Endodermal cell (in vitro differentiated cells): ENCODE measurements around the gene TCF4. TPM values are rescaled to one million over a fixed set of nuclear protein-coding genes. Genes with fewer than 3 reads are reported as not detected.

ENCODE experiments used
- DNase-seq: peaks from one replicate; pipeline ENCODE4 v3.0.0-alpha.2; 2017
- H3K27ac ChIP-seq: 2 replicates; pipeline ENCODE4 v1.5.1; 2013; ENCODE audit warnings: mild to moderate bottlenecking, low read depth, low read length, moderate library complexity
- H3K27me3 ChIP-seq: 2 replicates; pipeline ENCODE4 v1.6.1; 2013; ENCODE audit warnings: mild to moderate bottlenecking, low read length, moderate library complexity; ENCODE audit not compliant: insufficient read depth, control insufficient read depth, poor library complexity, severe bottlenecking
- H3K36me3 ChIP-seq: 2 replicates; pipeline ENCODE4 v1.7.0; 2013; ENCODE audit warnings: mild to moderate bottlenecking, low read length, moderate library complexity; ENCODE audit not compliant: control insufficient read depth, insufficient read depth
- H3K4me1 ChIP-seq: one replicate; pipeline ENCODE4 v1.7.0; 2013; ENCODE audit warnings: low read length; ENCODE audit not compliant: control insufficient read depth, insufficient read depth
- H3K4me3 ChIP-seq: 2 replicates; pipeline ENCODE4 v1.5.1; 2013; ENCODE audit warnings: mild to moderate bottlenecking, low read length, moderate library complexity
- H3K9ac ChIP-seq: 2 replicates; pipeline ENCODE4 v1.6.1; 2013; ENCODE audit warnings: mild to moderate bottlenecking, low read length, moderate library complexity; ENCODE audit not compliant: poor library complexity, severe bottlenecking; ENCODE audit errors: extremely low read depth
- H3K9me3 ChIP-seq: 2 replicates; pipeline ENCODE4 v1.6.1; 2013; ENCODE audit warnings: mild to moderate bottlenecking, low read length, moderate library complexity; ENCODE audit not compliant: control insufficient read depth
- H3K27ac Mint-ChIP-seq: 2 replicates; pipeline ENCODE4 v1.8.0; 2020; ENCODE audit warnings: mixed read lengths
- H3K27me3 Mint-ChIP-seq: 2 replicates; pipeline ENCODE4 v1.8.0; 2021; ENCODE audit warnings: mild to moderate bottlenecking, mixed read lengths; ENCODE audit not compliant: insufficient read depth
- H3K36me3 Mint-ChIP-seq: 2 replicates; pipeline ENCODE4 v1.8.0; 2020; ENCODE audit warnings: low read depth, mixed read lengths
- H3K4me1 Mint-ChIP-seq: 2 replicates; pipeline ENCODE4 v1.8.0; 2020; ENCODE audit warnings: mixed read lengths
- H3K4me3 Mint-ChIP-seq: 2 replicates; pipeline ENCODE4 v1.8.0; 2020; ENCODE audit warnings: mild to moderate bottlenecking, moderate library complexity, mixed read lengths
- H3K9me3 Mint-ChIP-seq: 2 replicates; pipeline ENCODE4 v1.8.0; 2020; ENCODE audit warnings: mild to moderate bottlenecking, mixed read lengths
- CTCF ChIP-seq: fragments of 200-600 bp; sonication (generic); conservative IDR thresholded peaks from 2 replicates; pipeline ENCODE4 v1.5.0; 2021; ENCODE audit warnings: antibody characterized with exemption, mild to moderate bottlenecking
- WGBS, 2 experiments: methylation state at CpG; one replicate each; pipeline versions ENCODE4 v1.1.5 to v1.1.7; 2013; ENCODE audit warnings: missing lambda C conversion rate in 2 of 2, mixed read lengths in 1 of 2; ENCODE audit not compliant: insufficient coverage in 1 of 2, insufficient read length in 1 of 2; 5-methylcytosine and 5-hydroxymethylcytosine counted together
- total RNA-seq, 2 donors: library from RNA; stranded (reverse); fragmentation: NEBNext Ultra II Directional in 1 of 2; extraction: Animal tissue kit (Norgen Biotek cat#: 25700) in 1 of 2; gene quantifications; 2 replicates in 1 of 2; 3 replicates in 1 of 2; pipeline ENCODE4 v1.2.1, GENCODE V29; 2021

Gene TCF4
- total RNA-seq, 2 donors from 2014 or later: 40.4 to 58.5 TPM

GRCh38 chr18:55494899-55495298 lies 93.1 kb downstream of the TCF4 start:
- Histone ChIP-seq H3K9ac (no peak overlapping the region), H3K4me1 (no peaks in the 10 kb centered on the region), H3K27me3 (no peaks in the 10 kb centered on the region), H3K9me3 (no peaks in the 10 kb centered on the region), H3K4me3 (no peak overlapping the region), H3K27ac (no peak overlapping the region), H3K36me3 (no peaks in the 10 kb centered on the region)
- Mint-ChIP-seq H3K27me3 (no peaks in the 10 kb centered on the region), H3K4me1 (peaks cover 11% of the 10 kb centered on the region), H3K4me3 (no peak overlapping the region), H3K36me3 (no peaks in the 10 kb centered on the region), H3K9me3 (no peaks in the 10 kb centered on the region), H3K27ac (no peak overlapping the region)
- no CpG with 5 or more reads among the region's 1 CpG for WGBS, 2 experiments
- TF ChIP-seq CTCF: no peak
- DNase-seq: no peak

GRCh38 chr18:55494441-55494840 lies 93.6 kb downstream of the TCF4 start:
- H3K27me3 Mint-ChIP-seq: no peaks in the 10 kb centered on the region
- Histone ChIP-seq H3K27me3 (no peaks in the 10 kb centered on the region), H3K4me3 (no peak overlapping the region), H3K27ac (no peak overlapping the region), H3K9ac (no peak overlapping the region), H3K4me1 (no peaks in the 10 kb centered on the region), H3K9me3 (no peaks in the 10 kb centered on the region), H3K36me3 (no peaks in the 10 kb centered on the region)
- no peak for DNase-seq
- no peak overlapping the region for H3K27ac Mint-ChIP-seq
- H3K4me3 Mint-ChIP-seq: no peak overlapping the region
- H3K9me3 Mint-ChIP-seq: no peaks in the 10 kb centered on the region
- H3K4me1 Mint-ChIP-seq: peaks cover 15% of the 10 kb centered on the region
- 100% methylated on average over 1 of the region's 1 CpG; no CpG with 5 or more reads in 1 of the 2 experiments for WGBS, 2 experiments
- H3K36me3 Mint-ChIP-seq: no peaks in the 10 kb centered on the region
- no peak for TF ChIP-seq CTCF

- Mint-ChIP-seq H3K9me3 (no peaks in the 10 kb centered on the region), H3K36me3 (no peaks in the 10 kb centered on the region), H3K27ac (no peak overlapping the region), H3K27me3 (no peaks in the 10 kb centered on the region), H3K4me1 (peaks cover 31% of the 10 kb centered on the region), H3K4me3 (no peak overlapping the region)
- no peak for DNase-seq
- H3K4me3 ChIP-seq: no peak overlapping the region
- H3K9ac ChIP-seq: no peak overlapping the region
- 92 to 96% methylated on average over 3 to 4 of the region's 4 CpGs for WGBS, 2 experiments
- no peaks in the 10 kb centered on the region for H3K36me3 ChIP-seq
- no peak overlapping the region for H3K27ac ChIP-seq
- H3K4me1 ChIP-seq: peaks cover 5% of the 10 kb centered on the region
- H3K9me3 ChIP-seq: no peaks in the 10 kb centered on the region
- TF ChIP-seq CTCF: no peak
- H3K27me3 ChIP-seq: no peaks in the 10 kb centered on the region
Observed at GRCh38 chr18:55491616-55492015, 96.4 kb downstream of the TCF4 start.
